Measurements from ENCODE around the gene PI4KA.

PI4KA gene

GRCh38 chr22:20862540-20862939, 3.9 kb upstream of the PI4KA start:
- H3K4me3 ChIP-seq (replicated peaks; ENCODE audit: low read depth, low read length) = no peak overlapping the region
- no peak for DNase-seq (ENCODE audit: low read depth)
- TF ChIP-seq CTCF (IDR thresholded peaks at IDR 0.05; ENCODE audit: low read length, missing control alignments) = no peak

- TF ChIP-seq CTCF (IDR thresholded peaks at IDR 0.05; ENCODE audit: low read length, missing control alignments) = no peak
- DNase-seq (ENCODE audit: low read depth) = no peak
- H3K4me3 ChIP-seq (replicated peaks; ENCODE audit: low read depth, low read length) = peak overlapping the region; percentile 81
These were observed 1.0 kb upstream of the PI4KA start for GRCh38 chr22:20859615-20860014.

GRCh38 chr22:20857838-20858614, 585 bp downstream of the PI4KA start:
- no peak for TF ChIP-seq CTCF (IDR thresholded peaks at IDR 0.05; ENCODE audit: low read length, missing control alignments)
- peak; percentile 88 for DNase-seq (ENCODE audit: low read depth)
- peak overlapping the region; percentile 81 for H3K4me3 ChIP-seq (replicated peaks; ENCODE audit: low read depth, low read length)

- no peak for DNase-seq (ENCODE audit: low read depth)
- TF ChIP-seq CTCF (IDR thresholded peaks at IDR 0.05; ENCODE audit: low read length, missing control alignments) = no peak
- peak overlapping the region; percentile 81 for H3K4me3 ChIP-seq (replicated peaks; ENCODE audit: low read depth, low read length)
These were observed 1.4 kb downstream of the PI4KA start for GRCh38 chr22:20857247-20857643.

- no peak for DNase-seq (ENCODE audit: low read depth)
- TF ChIP-seq CTCF (IDR thresholded peaks at IDR 0.05; ENCODE audit: low read length, missing control alignments) = no peak
- no peak overlapping the region for H3K4me3 ChIP-seq (replicated peaks; ENCODE audit: low read depth, low read length)
These were observed 5.4 kb downstream of the PI4KA start for GRCh38 chr22:20853236-20853660.

GRCh38 chr22:20852503-20852902, 6.1 kb downstream of the PI4KA start:
- H3K4me3 ChIP-seq (replicated peaks; ENCODE audit: low read depth, low read length) = no peak overlapping the region
- no peak for DNase-seq (ENCODE audit: low read depth)
- TF ChIP-seq CTCF (IDR thresholded peaks at IDR 0.05; ENCODE audit: low read length, missing control alignments) = no peak

- H3K4me3 ChIP-seq (replicated peaks; ENCODE audit: low read depth, low read length) = no peak overlapping the region
- no peak for TF ChIP-seq CTCF (IDR thresholded peaks at IDR 0.05; ENCODE audit: low read length, missing control alignments)
- DNase-seq (ENCODE audit: low read depth) = no peak
These were observed 6.5 kb downstream of the PI4KA start for GRCh38 chr22:20852076-20852475.

All from fibroblast of pulmonary artery (primary cell).